ENCODE measurements around the gene COL5A1. TPM values are rescaled to one million over a fixed set of nuclear protein-coding genes. Genes with fewer than 3 reads are reported as not detected.

COL5A1 gene
- polyA plus RNA-seq, 3 donors from 2014 or later: not detected

DNA sequence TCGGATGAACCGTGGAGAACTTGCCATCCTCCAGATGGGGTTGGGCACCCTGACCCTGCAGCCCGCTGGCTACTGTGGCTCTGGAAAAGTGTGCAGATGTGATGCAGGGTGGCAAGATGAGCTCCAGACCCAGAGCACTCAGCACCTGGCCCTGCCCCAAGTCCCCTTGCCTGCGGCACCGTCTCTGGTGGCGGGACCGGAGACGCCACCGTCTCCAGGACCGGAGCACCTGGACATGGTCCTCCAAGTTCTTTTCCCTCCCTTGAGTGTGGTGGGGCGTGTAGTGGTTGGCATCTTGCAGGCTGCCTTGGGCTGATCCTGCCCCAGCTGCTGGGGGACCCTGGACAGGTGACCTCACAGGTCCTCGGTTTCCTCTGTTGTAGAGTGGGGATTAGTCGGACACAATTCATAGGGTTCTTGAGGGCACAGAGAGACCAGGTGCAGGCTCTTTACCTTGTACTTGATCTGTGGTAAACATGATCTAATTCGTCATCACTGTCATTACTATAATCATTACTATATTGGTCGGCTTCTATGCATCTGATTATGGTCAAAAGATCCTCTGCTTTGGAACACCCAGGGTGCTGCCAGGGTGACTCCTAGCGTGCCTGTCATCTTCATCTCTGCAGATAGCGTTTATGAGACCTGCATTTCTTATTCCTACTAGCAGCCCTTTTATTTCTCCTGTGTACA, 83.5 kb downstream of the COL5A1 start:
- H3K9me3 Mint-ChIP-seq: no peaks in the 10 kb centered on the region
- H3K4me1 Mint-ChIP-seq: peaks cover 19% of the 10 kb centered on the region in 2 donors
- no peak overlapping the region for H3K27ac Mint-ChIP-seq
- peaks cover 0 to 9% (median 6%) of the 10 kb centered on the region in 3 donors for H3K27me3 Mint-ChIP-seq (ENCODE audit: low read depth in 3 of 3)
- DNase-seq: no peak
- no peaks in the 10 kb centered on the region for H3K36me3 Mint-ChIP-seq
- peak overlapping the region in 2 of 5 donors; percentile 29 to 30 for H3K4me3 Mint-ChIP-seq

DNA sequence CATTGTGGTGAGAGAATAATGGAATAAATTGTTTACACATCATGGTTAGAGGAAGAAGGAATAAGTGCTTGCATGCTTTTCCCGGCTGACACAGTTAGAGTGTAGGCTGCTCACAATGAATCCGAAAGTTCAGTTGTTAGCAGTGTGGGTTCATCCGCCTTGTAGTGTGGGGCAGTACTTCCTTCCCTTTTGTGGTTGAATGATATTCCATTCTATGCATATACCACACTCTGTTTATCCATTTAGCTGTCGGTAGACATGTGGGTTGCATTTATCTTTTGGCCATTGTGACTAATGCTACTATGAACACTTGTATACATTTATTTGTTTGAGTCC, 84.0 kb downstream of the COL5A1 start:
- no peak overlapping the region for H3K27ac Mint-ChIP-seq
- H3K4me1 Mint-ChIP-seq: peaks cover 19% of the 10 kb centered on the region in 2 donors
- DNase-seq: peak in 2 of 3 donors; percentile 10
- no peaks in the 10 kb centered on the region for H3K36me3 Mint-ChIP-seq
- peaks cover 0 to 6% (median 5%) of the 10 kb centered on the region in 3 donors for H3K27me3 Mint-ChIP-seq (ENCODE audit: low read depth in 3 of 3)
- no peaks in the 10 kb centered on the region for H3K9me3 Mint-ChIP-seq
- H3K4me3 Mint-ChIP-seq: peak overlapping the region in 2 of 5 donors; percentile 29 to 30

DNA sequence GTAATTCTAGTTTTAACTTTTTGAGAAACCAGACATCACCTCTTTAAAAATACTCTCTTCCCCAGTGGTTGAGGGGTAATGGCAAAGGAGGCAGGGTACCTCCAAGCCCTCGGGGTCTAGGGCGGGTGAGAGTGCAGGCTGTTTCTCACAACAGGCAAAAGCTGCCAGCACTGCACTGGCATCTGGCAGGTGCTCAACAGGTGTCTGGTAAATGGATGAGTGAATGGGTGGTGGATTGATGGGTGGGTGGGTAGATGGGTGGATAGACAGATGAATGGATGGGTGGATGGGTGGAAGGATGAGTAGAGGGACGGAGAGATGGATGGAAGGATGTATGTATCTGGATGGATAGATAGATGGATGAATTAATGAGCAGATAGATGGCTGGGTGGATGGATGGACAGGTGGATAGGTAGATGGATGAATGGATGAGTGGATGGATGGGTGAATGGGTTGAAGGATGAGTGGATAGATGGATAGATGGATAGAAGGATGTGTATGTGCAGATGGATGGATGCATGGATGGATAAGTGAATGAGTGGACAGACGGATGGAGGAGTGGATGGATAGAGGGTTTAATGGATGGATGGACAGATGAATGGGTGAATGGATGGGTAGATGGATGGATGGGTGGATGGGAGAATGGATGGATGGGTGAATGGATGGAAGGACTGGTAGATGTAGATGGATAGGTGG, 84.6 kb downstream of the COL5A1 start:
- no peaks in the 10 kb centered on the region for H3K36me3 Mint-ChIP-seq
- no peak overlapping the region for H3K4me3 Mint-ChIP-seq
- H3K27me3 Mint-ChIP-seq (ENCODE audit: low read depth in 3 of 3): peaks cover 0 to 6% (median 4%) of the 10 kb centered on the region in 3 donors
- DNase-seq: no peak
- peaks cover 19% of the 10 kb centered on the region in 2 donors for H3K4me1 Mint-ChIP-seq
- H3K9me3 Mint-ChIP-seq: no peaks in the 10 kb centered on the region
- H3K27ac Mint-ChIP-seq: no peak overlapping the region

DNA sequence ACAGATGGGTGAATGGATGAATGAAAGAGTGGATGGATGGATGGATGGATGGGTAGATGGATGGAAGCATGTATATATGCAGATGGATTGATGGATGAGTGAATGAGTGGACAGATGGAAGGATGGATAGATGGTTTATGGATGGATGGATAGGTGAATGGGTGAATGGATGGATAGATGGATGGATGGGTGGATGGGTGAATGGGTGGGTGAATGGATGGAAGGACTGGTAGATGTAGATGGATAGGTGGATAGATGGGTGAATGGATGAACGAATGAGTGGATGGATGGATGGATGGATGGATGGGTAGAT, 85.1 kb downstream of the COL5A1 start:
- no peak overlapping the region for H3K27ac Mint-ChIP-seq
- no peak overlapping the region for H3K4me3 Mint-ChIP-seq
- H3K9me3 Mint-ChIP-seq: no peaks in the 10 kb centered on the region
- H3K27me3 Mint-ChIP-seq (ENCODE audit: low read depth in 3 of 3): peaks cover 0 to 6% (median 4%) of the 10 kb centered on the region in 3 donors
- no peaks in the 10 kb centered on the region for H3K36me3 Mint-ChIP-seq
- no peak for DNase-seq
- H3K4me1 Mint-ChIP-seq: peaks cover 19% of the 10 kb centered on the region in 2 donors

DNA sequence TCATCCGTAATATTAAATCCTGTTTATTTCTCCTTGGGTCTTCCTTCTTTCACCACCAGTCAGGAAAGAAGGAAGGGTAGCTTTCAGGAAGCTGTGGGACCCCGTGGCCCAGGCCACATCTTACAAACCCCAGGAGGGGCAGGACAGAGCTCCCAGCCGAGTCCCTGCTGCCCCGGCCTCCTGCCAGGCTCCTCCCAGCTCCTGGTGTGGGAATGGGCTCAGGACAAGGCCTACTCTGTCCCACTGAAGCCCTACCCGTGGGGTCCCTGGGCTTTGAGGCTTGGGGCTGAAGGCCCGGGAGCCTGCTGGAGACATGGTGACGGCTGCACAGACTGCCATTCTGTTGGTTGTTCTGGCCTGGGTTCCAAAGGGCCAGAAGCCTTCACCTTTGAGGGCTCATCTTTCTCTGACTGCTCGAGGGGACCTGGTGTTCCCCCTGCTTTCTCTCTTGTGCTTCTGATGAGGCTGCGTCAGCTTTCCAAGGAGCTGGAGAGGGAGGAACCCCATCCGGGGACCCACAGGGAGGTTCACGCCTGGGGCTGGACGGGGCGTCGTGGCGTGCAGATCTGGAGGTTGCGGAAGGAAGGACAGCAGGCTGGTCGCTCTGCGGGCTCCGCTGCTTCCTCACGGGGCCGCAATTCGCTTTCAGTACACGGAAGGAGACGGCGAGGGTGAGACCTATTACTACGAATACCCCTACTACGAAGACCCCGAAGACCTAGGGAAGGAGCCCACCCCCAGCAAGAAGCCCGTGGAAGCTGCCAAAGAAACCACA, 86.6 kb downstream of the COL5A1 start:
- Mint-ChIP-seq H3K36me3 (no peaks in the 10 kb centered on the region), H3K27me3 (ENCODE audit: low read depth in 3 of 3) (peaks cover 1 to 3% (median 2%) of the 10 kb centered on the region in 3 donors), H3K4me1 (peaks cover 10 to 13% of the 10 kb centered on the region in 2 donors), H3K9me3 (no peaks in the 10 kb centered on the region), H3K27ac (no peak overlapping the region), H3K4me3 (no peak overlapping the region)
- no peak for DNase-seq

DNA sequence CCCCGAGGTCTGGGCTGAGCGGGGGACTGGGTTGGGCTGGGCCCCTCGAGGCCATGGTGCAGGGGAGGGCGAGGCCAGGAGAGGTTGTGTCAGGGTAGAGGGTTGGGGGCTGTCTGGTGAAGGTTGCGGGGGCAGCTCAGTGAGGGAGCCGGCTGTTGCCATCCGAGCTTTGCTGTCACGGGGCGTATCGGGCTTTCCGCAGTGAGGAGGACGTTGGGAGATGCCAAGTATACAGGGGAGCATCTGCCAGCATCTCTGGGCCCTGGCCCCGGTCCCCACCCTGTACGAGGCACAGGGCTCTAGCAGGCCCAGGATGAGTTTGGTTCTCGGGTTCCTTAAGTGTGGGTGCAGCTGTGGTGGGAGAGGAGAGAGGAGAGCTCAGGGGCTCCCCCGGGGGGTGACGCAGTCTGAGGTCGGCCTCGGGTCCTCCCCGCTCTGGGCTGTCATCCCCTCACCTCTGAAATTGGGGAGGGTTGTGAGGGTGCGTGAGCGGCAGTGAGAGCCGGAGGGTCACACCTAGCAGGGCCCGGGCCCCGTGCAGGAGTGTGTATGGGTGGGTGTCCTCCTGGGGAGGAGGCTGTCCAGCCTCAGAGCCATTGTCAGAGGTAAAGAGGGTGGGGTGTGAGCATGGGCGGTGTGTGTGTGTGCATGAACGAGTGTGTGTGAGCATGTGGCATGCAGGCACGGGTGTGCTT, 87.3 kb downstream of the COL5A1 start:
- peaks cover 4 to 11% of the 10 kb centered on the region in 2 donors for H3K4me1 Mint-ChIP-seq
- DNase-seq: no peak
- H3K9me3 Mint-ChIP-seq: no peaks in the 10 kb centered on the region
- H3K36me3 Mint-ChIP-seq: no peaks in the 10 kb centered on the region
- H3K4me3 Mint-ChIP-seq: no peak overlapping the region
- no peak overlapping the region for H3K27ac Mint-ChIP-seq
- H3K27me3 Mint-ChIP-seq (ENCODE audit: low read depth in 3 of 3): peaks cover 1 to 2% (median 2%) of the 10 kb centered on the region in 3 donors

DNA sequence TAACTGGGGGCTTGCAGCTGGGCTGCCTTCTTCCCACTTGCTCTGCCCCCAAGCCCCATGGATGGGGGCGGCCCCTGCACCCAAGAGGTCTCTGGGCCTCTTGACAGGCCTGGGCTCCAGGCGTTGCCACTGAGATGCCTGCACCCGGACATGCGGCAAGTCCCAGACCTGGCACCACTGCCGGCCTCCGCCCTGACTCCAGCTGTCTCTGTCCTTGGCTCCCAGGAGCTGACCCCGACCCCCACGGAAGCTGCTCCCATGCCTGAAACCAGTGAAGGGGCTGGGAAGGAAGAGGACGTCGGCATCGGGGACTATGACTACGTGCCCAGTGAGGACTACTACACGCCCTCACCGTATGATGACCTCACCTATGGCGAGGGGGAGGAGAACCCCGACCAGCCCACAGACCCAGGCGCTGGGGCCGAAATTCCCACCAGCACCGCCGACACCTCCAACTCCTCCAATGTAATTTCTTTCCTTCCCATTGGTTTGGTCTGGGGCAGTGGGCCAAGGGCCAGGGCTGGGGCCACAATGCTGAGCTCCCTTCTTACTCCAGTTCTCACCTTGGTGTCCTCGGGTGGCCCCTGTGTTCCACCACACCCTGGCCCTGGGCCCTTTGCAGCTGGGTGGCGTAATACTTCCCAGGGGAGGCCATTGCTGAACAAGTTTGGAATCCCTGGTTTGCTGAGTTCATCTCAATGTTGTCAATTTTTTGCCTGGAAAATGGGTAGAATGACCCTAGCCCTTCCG, 88.6 kb downstream of the COL5A1 start:
- peaks cover 1 to 2% (median 2%) of the 10 kb centered on the region in 3 donors for H3K27me3 Mint-ChIP-seq (ENCODE audit: low read depth in 3 of 3)
- no peak overlapping the region for H3K27ac Mint-ChIP-seq
- no peak overlapping the region for H3K4me3 Mint-ChIP-seq
- H3K9me3 Mint-ChIP-seq: no peaks in the 10 kb centered on the region
- DNase-seq: no peak
- H3K4me1 Mint-ChIP-seq: peaks cover 0 to 7% of the 10 kb centered on the region in 2 donors
- H3K36me3 Mint-ChIP-seq: no peaks in the 10 kb centered on the region

DNA sequence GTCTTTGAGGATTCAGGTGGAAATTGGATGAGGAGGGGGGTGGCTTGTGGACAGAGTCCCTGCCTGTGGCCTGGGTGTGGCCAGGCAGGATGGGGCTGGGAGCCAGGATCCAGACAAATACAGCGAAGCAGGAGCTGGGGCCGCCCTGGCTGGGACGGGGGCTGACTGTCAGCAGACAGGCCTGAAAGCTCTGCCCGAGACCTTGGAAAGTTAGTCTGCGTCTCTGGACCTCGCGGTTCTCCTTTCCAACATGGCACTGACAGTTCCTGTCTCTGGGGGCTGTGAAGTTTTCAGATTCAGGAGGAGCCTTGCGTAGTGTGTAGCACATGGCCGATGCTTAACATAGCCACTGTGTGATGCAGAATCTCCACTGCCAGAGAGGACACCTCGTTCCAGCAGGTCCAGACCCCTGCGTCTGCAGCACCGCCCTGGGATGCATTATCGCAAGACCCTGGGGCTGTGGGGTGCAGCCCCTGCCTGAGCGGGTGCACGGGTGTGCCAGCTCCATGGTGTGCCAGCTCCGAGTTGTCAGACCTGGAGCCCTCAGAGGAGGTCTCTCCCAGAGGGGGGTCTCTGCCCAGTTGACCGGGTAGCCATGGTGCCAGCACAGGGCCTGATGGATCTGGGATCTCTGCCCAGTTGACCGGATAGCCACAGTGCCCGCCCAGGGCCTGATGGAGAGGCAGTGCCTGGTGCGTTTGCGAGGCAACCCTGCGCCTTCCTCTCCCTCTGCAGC, 89.3 kb downstream of the COL5A1 start:
- Mint-ChIP-seq H3K27me3 (ENCODE audit: low read depth in 3 of 3) (peaks cover 0 to 1% (median 0%) of the 10 kb centered on the region in 3 donors), H3K9me3 (no peaks in the 10 kb centered on the region), H3K4me1 (no peaks in the 10 kb centered on the region), H3K27ac (no peak overlapping the region), H3K36me3 (no peaks in the 10 kb centered on the region), H3K4me3 (no peak overlapping the region)
- DNase-seq: no peak

DNA sequence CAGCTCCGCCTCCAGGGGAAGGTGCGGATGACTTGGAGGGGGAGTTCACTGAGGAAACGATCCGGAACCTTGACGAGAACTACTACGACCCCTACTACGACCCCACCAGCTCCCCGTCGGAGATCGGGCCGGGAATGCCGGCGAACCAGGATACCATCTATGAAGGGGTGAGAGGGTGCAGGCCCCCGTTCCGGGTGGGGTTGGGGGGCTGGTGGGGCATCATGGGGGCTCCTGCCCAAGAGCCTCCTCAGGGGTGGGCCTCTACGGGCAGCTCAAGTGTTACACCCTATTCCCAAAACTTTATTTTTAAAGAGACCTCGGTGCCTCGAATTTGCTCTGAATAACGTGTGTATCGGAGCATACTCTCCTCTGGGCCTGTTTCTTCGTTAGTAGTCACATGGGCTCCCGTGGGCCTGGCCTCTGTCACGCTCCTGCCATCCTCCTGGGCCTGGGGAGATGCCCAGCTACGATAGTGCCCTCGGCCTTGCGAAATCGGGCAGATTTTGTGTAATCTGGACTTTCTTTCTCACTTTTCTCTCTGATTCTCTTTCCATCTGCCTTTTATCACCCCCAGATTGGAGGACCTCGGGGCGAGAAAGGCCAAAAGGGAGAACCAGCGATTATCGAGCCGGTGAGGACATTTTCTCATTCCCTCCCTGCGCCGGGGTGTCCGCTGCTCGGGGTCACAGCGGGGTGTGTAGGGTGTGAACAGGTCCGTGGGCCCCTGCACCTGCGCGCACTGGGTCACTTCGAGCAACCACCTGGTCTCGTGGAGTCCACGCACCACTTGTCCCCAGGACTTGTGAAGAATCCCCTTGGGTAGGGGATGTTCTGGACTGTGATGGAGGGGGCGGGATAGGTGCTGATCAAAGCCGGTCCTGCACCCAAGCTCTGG, 90.1 kb downstream of the COL5A1 start:
- Mint-ChIP-seq H3K27ac (no peak overlapping the region), H3K36me3 (no peaks in the 10 kb centered on the region), H3K9me3 (no peaks in the 10 kb centered on the region), H3K4me1 (no peaks in the 10 kb centered on the region), H3K27me3 (ENCODE audit: low read depth in 3 of 3) (peaks cover 0 to 1% (median 0%) of the 10 kb centered on the region in 3 donors), H3K4me3 (no peak overlapping the region)
- DNase-seq: no peak

DNA sequence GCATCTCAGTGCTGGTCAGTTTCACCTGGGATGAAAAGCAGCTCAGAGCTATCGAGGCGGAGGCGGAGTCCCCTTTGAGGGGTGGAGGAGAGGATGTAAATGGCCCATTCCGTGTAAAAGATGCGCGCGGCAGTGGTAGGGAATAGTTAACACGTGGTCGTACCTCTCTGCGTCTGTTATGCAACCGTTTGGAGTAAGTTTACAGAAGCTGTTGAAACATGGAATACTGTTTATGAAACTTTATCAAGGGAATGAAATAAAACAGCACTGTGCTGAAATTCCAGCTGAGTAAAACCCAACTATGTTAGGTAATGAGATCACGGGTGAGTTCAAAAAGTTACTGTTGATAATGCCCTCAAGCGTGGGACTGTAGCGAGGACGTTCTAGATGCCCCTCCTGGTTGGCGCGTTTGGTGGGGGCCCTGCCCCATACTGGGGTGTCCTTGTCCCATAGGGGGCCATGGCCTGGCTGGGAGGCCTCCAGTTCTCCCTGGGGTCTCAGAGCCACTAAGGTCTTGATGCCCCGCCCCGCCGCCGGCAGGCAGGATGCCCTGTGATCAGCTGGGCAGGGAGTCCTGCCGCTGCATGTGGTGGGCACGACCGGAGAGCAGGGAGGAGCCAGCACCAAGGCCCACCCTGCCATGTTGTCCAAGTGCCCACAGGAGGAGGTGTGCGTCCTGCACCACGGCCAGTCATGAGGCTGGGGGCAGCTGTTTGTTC, 90.9 kb downstream of the COL5A1 start:
- no peaks in the 10 kb centered on the region for H3K36me3 Mint-ChIP-seq
- DNase-seq: no peak
- H3K9me3 Mint-ChIP-seq: no peaks in the 10 kb centered on the region
- H3K27me3 Mint-ChIP-seq (ENCODE audit: low read depth in 3 of 3): peaks cover 0 to 1% (median 0%) of the 10 kb centered on the region in 3 donors
- no peak overlapping the region for H3K4me3 Mint-ChIP-seq
- H3K4me1 Mint-ChIP-seq: no peaks in the 10 kb centered on the region
- H3K27ac Mint-ChIP-seq: no peak overlapping the region

DNA sequence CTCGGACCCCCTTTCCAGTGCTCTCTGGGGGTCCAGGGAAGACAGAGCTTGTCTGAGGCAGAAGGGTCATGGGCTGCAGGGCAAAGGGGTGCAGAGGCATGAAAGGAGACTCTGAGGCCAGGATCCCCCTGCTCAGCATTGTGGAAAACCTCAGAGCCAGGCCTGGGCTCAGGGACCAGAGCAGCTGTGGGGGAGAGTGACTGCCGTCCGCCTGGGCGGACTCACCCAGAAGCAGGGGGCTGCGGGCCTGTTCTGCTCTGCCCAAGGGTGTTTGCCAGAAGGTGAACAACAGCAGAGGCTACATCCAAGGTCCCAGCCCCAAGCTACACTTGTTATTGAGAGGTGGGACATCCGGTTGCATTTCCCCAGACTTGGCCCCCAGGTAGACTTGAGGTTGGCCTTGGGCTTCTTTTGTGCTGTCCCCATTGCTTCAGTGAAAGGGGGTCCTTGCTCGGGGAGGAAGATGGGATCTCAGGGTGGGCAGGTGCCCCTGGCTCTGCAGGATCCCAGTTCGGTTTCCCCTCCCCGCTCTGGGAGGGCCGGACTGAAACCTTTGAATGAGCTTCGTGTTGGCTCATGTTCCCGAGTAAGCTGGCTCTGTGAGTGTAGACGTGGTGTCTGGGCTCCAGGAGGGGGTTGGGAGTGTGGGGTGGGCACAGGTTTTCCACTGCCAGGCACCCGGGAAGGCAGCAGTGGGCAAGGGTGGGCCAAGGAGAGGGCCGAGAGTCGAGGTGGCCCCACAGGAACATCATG, 92.1 kb downstream of the COL5A1 start:
- Mint-ChIP-seq H3K36me3 (no peaks in the 10 kb centered on the region), H3K4me1 (no peaks in the 10 kb centered on the region), H3K27me3 (ENCODE audit: low read depth in 3 of 3) (peaks cover 0 to 1% (median 0%) of the 10 kb centered on the region in 3 donors), H3K27ac (no peak overlapping the region), H3K4me3 (no peak overlapping the region), H3K9me3 (no peaks in the 10 kb centered on the region)
- DNase-seq: no peak
